DND-41 (cell line): ENCODE measurements around the gene ZDHHC20.

ENCODE experiments used
- EZH2 ChIP-seq: IDR thresholded peaks from 3 replicates; pipeline ENCODE4 v1.6.1; 2012; ENCODE audit warnings: borderline replicate concordance, low read depth, mild to moderate bottlenecking, moderate library complexity, low read length, inconsistent platforms; ENCODE audit not compliant: severe bottlenecking
- TF ChIP-seq, protein P1 (sequence below): IDR thresholded peaks from 2 replicates; pipeline ENCODE4 v1.5.1; 2012; ENCODE audit warnings: borderline replicate concordance, low read length, moderate library complexity, mild to moderate bottlenecking; ENCODE audit not compliant: poor library complexity, severe bottlenecking; ENCODE audit errors: extremely low read depth

DNA sequence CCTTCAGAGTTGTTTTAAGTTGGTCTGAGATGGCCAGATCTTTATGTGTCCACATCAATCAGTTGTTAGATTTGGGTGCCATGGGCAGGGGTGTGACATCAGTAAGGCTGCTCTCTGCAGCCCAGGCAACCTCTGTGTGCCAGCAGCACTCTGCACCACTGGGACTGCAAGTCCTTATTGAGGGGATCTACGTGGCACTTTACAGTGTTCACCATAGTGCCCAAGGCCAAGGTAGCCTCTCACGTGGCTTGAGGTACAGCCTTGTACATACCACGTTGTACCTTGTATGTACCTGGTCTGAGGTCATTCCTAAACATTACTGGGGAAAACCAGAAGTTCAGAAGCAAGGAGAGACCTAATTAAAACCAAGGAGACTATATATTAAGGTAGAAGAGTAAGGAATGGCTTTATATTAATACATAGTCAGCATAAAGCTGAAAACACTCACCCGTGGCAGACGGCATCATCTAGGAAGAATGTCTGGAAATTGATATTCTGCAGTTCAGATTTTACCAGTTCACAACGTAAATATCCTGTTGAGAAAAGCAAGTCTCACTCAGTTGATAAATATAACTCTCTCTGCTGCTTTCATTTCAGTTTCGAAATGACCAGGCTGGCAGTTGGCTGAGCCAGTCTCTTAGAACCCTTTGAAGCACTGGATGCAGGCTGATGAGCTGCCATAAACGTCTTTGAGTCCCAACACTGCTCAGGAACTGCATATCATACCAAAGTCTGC is 128.8 kb downstream of the ZDHHC20 start:
- TF ChIP-seq, protein P1, sequence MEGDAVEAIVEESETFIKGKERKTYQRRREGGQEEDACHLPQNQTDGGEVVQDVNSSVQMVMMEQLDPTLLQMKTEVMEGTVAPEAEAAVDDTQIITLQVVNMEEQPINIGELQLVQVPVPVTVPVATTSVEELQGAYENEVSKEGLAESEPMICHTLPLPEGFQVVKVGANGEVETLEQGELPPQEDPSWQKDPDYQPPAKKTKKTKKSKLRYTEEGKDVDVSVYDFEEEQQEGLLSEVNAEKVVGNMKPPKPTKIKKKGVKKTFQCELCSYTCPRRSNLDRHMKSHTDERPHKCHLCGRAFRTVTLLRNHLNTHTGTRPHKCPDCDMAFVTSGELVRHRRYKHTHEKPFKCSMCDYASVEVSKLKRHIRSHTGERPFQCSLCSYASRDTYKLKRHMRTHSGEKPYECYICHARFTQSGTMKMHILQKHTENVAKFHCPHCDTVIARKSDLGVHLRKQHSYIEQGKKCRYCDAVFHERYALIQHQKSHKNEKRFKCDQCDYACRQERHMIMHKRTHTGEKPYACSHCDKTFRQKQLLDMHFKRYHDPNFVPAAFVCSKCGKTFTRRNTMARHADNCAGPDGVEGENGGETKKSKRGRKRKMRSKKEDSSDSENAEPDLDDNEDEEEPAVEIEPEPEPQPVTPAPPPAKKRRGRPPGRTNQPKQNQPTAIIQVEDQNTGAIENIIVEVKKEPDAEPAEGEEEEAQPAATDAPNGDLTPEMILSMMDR, result no peak
- TF ChIP-seq EZH2, result no peak
